Activated T-helper 1 cell treated with anti-CD3 and anti-CD28 coated beads, Interleukin-2, amount 50 U/mL, for 16 hours (primary cell): ENCODE measurements around the gene TXN.
"Not testable (repeated sequence)": the region's sequence is repeated elsewhere in the genome, so short reads cannot be mapped to it uniquely, and the experiment has no call there.

Experiments used
- DNase-seq, 2 donors: peaks; one replicate each; pipeline ENCODE4 v3.0.0-alpha.2; 2020; ENCODE audit warnings: low read depth in 1 of 2, low spot score in 1 of 2

TXN gene

DNA sequence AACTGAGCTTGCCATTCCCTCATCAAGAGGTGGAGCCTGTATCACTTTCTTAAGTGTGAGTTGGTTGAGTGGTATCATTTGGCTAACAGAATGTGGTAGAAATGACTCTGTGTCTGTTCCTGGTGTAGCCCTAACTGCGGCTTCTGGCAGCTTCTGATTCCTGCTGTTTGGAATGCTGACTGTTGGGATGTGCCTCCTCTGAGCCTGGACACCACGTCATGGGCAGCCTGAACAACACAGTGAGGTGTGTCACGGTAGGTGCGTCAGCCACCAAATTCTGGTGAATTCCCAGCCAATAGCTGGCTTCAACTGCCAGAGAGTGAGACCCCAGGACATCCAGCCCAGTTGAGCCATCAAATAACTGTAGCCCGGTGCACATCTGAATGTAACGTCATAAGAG lies 42.2 kb downstream of the TXN start:
- no peak for DNase-seq

DNA sequence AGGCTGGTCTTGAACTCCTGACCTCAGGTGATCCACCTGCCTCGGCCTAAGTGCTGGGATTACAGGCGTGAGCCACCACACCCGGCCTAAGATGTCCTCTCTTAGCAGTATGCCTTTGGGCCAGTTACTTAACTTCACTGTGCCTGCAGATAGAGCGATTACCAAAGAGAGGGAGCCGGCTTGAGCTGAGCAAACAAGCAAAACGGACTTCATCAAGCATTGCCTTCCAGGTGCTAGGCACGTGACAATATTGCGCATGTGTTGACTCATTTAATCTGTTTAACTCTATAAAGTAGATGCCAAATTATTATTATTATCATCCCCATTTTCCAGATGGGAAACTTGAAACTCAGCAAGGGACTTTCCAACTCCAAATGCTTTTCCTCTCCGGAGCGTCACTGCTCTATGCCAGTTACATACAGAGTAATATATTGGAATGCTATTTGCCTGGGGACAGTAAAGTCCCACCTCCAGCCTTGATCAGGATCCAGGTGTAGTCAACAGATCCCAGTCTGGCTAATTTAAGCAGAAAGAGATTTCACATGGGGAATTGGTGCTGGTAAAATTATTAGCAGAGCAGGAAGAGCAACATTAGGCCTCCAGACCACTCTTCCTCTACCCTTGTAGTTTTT lies 42.8 kb downstream of the TXN start:
- DNase-seq = no peak

- DNase-seq = no peak
Measured at GRCh38 chr9:110208031-110208430, 48.3 kb downstream of the TXN start, which contains the start of gene C9orf152. Gene C9orf152 (minus strand): TSS chr9:110208159. CDS start chr9:110207579, 580 bp downstream.

GRCh38 chr9:110207071-110207641 lies 49.2 kb downstream of the TXN start:
- no peak for DNase-seq

GRCh38 chr9:110206389-110206788 lies 49.9 kb downstream of the TXN start:
- DNase-seq = no peak

DNA sequence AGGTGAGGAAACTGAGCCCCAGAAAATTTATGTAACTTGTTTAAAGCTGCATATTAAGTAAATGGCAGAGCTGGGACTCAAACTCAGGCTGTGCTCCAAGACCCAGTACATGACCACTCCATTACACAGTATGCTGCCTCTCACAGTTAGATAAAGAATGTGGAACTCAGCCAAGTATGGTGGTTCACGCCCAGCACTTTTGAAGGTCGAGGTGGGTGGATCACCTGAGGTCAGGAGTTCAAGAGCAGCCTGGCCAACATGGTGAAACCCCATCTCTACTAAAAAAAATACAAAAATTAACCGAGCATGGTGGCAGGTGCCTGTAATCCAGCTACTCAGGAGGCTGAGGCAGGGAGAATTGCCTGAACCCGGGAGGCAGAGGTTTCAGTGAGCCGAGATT lies 50.7 kb downstream of the TXN start:
- not testable (repeated sequence) for DNase-seq

- DNase-seq = no peak
Measured at GRCh38 chr9:110202232-110202631, 54.1 kb downstream of the TXN start.

DNA sequence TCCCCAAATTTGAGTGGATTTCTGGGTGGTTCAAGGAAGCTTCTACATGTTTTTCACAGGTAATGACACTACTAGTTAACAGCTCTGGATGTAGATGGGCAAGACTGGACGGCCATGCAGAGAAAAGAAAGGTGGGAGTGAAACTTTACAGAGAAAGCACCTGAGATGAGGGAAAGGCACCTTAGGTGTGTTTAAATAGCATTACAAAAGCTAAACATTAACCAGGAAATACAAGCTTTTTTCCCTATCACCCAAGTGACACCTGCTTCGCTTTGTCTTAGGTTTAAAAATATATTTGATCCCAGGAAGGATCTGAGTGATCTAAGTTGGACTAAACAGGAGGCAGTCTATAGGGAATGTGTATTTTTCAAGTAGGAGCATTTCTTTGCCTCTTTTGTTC lies 56.7 kb downstream of the TXN start:
- no peak for DNase-seq

DNA sequence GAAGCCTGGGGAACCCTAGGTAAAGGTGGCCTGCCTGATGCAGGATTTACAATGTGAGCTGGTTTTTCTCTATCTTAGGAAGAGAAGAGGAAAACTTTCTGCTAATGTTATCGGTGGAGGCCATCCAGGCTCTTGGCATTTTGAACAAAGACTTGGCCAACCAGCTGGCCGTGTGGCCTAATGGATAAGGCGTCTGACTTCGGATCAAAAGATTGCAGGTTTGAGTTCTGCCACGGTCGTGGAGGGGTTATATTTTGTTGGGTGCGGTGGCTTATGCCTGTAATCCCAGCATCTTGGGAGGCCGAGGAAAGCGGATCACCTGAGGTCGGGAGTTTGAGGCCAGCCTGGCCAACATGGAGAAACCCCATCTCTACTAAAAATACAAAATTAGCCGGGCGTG lies 58.0 kb downstream of the TXN start:
- DNase-seq = no peak

DNA sequence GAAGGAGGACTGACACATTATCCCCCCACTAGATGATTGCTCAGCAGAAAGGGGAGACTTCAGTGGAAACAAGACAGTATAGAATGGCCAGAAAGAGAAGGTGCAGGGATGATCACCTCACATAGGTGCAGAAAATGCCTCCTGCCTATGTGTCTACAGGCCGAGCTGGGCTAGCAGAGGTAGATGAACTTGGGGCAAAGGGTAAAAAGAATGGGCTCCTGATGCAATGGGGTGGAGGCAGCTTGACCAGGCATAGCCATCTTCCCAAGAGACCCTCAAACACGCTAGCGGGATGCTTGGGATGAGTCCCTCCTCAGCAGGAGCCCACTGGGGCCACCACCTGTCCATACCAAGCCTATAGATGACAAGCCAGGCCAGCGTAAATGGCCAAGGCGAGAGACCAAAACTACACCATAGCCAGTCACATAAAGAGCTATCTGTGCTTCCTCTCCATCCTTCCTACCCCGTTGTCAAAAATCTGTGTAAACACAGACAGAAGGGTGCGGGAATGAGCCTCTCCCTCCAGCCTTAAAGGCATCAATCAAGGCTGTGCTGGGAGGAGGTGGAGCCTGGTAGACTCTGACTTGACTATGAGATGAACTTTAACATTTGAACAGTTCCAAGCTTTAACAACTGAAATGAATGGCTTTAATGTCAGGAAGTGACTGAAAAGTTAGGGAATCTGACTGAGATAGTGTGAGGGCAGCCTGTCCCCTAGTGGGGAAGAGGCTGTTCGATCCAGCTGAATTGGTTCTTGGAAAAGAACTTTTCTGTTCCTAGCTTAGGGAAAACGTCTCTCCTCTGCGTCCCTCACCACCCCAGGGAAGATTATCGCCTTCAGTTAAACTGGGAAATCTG lies 58.7 kb downstream of the TXN start:
- DNase-seq = no peak

DNA sequence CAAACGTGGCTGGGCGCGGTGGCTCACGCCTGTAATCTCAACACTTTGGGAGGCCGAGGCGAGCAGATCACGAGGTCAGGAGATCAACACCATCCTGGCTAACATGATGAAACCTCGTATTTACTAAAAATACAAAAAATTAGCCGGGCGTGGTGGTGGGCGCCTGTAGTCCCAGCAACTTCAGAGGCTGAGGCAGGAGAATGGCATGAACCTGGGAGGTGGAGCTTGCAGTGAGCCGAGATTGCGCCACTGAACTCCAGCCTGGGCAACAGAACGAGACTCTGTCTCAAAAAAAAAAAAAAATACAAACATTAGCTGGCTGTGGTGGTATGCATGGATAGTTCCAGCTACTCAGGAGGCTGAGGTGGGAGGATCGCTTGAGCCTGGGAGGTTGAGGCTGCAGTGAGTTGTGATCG lies 60.2 kb downstream of the TXN start:
- not testable (repeated sequence) for DNase-seq
